ENCODE measurements around the gene NELFCD. TPM values are rescaled to one million over a fixed set of nuclear protein-coding genes. Genes with fewer than 3 reads are reported as not detected.

Gene NELFCD
- total and polyA plus RNA-seq, 4 experiments from 2014 or later = 72.6 to 93.3 (median 82.8) TPM

DNA sequence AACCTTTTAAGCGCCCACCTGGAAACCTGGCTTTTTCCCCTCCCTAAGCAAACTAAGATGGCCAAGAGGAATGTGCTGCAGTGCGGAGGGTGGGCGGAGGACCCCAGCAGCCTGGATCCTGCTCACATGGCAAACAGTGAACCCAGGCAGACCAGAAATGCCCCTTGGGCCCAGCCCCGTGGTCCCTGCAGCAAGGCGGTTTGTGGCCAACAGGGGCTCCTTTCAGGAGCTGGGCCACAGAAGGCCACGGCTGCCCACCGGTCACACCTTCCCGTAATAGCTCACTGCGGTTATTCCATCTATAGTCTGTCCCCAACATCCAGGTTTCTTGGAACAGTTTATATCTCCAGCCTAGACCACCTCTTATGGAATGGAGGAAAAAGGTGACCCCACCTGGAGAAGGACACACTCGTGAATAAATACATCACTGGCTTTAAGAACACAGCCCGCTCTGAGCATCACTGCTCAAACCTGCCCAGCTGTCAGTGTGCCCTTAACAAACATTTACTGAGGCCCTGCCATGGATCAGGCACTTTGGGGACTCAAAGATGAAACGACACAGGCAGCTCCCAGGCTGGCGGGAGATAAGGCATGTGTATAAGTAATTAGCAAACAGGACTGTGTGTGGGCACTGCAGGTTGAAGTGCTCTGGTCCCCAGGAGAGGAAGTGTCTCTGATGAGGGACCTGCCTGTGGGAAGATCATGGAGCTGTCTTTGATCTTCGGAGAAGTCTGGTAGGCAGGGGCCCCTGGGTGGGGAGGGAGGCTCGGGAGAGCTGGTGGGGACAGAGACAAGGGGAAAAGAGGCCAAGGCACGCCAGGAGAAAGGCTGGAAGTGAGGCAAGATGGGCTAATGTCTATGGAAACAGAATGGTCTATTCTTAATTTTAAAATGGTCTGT, 35.0 kb downstream of the NELFCD start:
- peak overlapping the region in 3 of 7 donors; percentile 27 to 57 (median 51) for H3K27ac Mint-ChIP-seq
- H3K4me1 Mint-ChIP-seq = peaks cover 30 to 48% (median 37%) of the 10 kb centered on the region in 4 donors
- ChIA-PET CTCF (ENCODE audit: partially characterized antibody) (no interaction called here), POLR2A (ENCODE audit: partially characterized antibody) (interaction anchor here (1.0 to 4.1 kb wide), 2 partner anchors 16 to 34 kb away, joined by 3 to 19 read pairs; partner anchors contain the start of gene ATP5F1E)
- Histone ChIP-seq H3K4me3 (ENCODE audit: low read length in 2 of 2) (no peak overlapping the region), H3K27ac (ENCODE audit: low read depth, low read length) (no peak overlapping the region), H3K9me3 (ENCODE audit: control insufficient read depth in 1 of 2, low read length in 2 of 2) (no peaks in the 10 kb centered on the region), H3K36me3 (ENCODE audit: insufficient read depth, low read length) (no peaks in the 10 kb centered on the region), H3K4me1 (ENCODE audit: insufficient read depth, low read length) (peaks cover 31% of the 10 kb centered on the region), H3K27me3 (ENCODE audit: insufficient read depth, low read length) (no peaks in the 10 kb centered on the region)
- peaks cover 0 to 5% of the 10 kb centered on the region in 2 donors for H3K36me3 Mint-ChIP-seq
- H3K4me3 Mint-ChIP-seq = peak overlapping the region in 1 of 8 donors; percentile 15
- H3K9me3 Mint-ChIP-seq = no peaks in the 10 kb centered on the region
- intact Hi-C loops (cut with micrococcal nuclease) = no loop called here
- no peaks in the 10 kb centered on the region for H3K27me3 Mint-ChIP-seq
- no peak for DNase-seq

DNA sequence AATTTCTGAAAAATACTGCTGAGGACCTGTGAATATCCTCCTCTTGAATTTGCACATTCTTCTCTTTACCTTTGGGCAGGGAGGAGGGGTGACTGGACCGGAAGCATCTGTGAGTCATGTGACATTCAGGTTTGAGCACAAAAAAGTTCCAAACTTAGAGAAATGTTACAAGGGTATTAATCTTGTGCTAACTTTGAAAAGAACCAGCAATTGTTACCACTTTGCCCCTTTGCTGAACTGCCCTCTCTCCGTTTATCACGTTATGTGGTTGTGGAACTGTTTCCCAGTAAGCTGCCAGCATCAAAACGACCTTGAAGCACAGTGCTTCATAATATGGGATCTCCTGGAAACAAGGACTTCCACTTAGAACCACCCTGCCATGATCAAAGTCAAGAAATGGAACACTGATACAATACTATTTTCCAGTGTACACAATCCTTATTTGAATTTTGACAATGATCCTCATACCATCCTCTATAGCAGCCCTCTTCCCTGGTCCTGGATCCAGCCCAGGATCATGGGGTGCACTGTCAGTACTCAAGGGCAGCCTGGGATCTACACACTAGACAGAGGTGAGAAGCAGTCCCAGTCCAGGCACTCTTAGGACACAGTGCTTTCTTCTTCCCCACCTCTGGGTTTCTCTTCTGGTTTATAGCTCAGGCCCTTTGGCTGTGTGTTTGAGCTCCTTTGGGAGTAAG, 35.9 kb downstream of the NELFCD start:
- Mint-ChIP-seq H3K9me3 (no peaks in the 10 kb centered on the region), H3K4me1 (peaks cover 25 to 43% (median 33%) of the 10 kb centered on the region in 4 donors), H3K36me3 (peaks cover 0 to 5% of the 10 kb centered on the region in 2 donors), H3K27me3 (no peaks in the 10 kb centered on the region), H3K4me3 (peak overlapping the region in 3 of 8 donors; percentile 1 to 21 (median 10)), H3K27ac (peak overlapping the region in 4 of 7 donors; percentile 0 to 60 (median 46))
- ChIA-PET POLR2A (ENCODE audit: partially characterized antibody) (interaction anchor here (4.1 kb wide), 1 partner anchor 15 kb away, joined by 19 read pairs; the partner anchor contains the start of gene ATP5F1E), CTCF (ENCODE audit: partially characterized antibody) (no interaction called here)
- no peaks in the 10 kb centered on the region for H3K27me3 ChIP-seq (ENCODE audit: insufficient read depth, low read length)
- peaks cover 31% of the 10 kb centered on the region for H3K4me1 ChIP-seq (ENCODE audit: insufficient read depth, low read length)
- H3K9me3 ChIP-seq (ENCODE audit: control insufficient read depth in 1 of 2, low read length in 2 of 2) = no peaks in the 10 kb centered on the region
- peaks cover 4% of the 10 kb centered on the region for H3K36me3 ChIP-seq (ENCODE audit: insufficient read depth, low read length)
- intact Hi-C loops (cut with micrococcal nuclease) = no loop called here
- H3K27ac ChIP-seq (ENCODE audit: low read depth, low read length) = no peak overlapping the region
- H3K4me3 ChIP-seq (ENCODE audit: low read length in 2 of 2) = no peak overlapping the region
- no peak for DNase-seq

DNA sequence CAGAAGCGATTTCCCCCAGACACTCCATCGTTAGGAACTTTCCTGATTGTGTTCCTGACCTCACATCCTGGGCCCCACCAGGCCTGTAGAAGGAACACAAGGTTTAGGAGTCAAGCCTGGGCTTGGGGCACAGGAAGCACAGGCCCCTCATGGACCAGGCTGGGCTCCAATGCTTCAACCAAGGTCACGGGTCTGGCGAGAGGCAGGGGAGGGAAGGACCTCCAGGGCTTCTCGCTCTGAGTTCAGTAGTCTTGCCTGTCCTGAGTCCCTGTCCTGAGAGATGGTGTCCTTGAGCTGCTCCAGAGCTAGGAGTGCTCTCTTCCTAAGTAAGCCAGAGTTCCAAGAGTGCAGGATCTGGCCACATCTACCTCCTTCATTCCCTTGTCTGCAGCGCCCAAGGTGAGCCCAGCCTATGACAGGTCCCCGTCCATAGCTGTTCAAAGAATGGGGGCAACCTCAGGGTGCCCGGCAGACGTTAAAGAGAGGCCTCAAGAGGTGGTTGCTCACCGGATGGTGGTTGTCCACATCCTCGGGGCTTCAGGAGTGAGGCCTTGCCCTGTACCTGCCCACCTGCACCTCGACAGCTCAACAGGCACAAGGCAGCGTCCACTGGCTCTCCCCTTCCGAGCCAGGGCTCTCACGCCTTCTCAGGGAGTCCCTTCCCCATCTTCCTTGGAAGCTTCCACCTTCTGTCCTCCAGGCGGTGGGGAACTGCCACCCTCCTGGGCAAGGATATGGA, 36.6 kb downstream of the NELFCD start:
- Mint-ChIP-seq H3K4me3 (no peak overlapping the region), H3K36me3 (peaks cover 5 to 10% of the 10 kb centered on the region in 2 donors), H3K9me3 (no peaks in the 10 kb centered on the region), H3K4me1 (peaks cover 24 to 40% (median 30%) of the 10 kb centered on the region in 4 donors), H3K27me3 (no peaks in the 10 kb centered on the region), H3K27ac (peak overlapping the region in 4 of 7 donors; percentile 19 to 60 (median 30))
- Histone ChIP-seq H3K36me3 (ENCODE audit: insufficient read depth, low read length) (peaks cover 8% of the 10 kb centered on the region), H3K4me1 (ENCODE audit: insufficient read depth, low read length) (peaks cover 31% of the 10 kb centered on the region), H3K27ac (ENCODE audit: low read depth, low read length) (no peak overlapping the region), H3K27me3 (ENCODE audit: insufficient read depth, low read length) (no peaks in the 10 kb centered on the region), H3K4me3 (ENCODE audit: low read length in 2 of 2) (no peak overlapping the region), H3K9me3 (ENCODE audit: control insufficient read depth in 1 of 2, low read length in 2 of 2) (no peaks in the 10 kb centered on the region)
- DNase-seq = no peak
- POLR2A ChIA-PET (ENCODE audit: partially characterized antibody) = interaction anchor here (4.1 kb wide), 1 partner anchor 14 kb away, joined by 19 read pairs; the partner anchor contains the start of gene ATP5F1E
- CTCF ChIA-PET (ENCODE audit: partially characterized antibody) = no interaction called here
- intact Hi-C loops (cut with micrococcal nuclease) = no loop called here

DNA sequence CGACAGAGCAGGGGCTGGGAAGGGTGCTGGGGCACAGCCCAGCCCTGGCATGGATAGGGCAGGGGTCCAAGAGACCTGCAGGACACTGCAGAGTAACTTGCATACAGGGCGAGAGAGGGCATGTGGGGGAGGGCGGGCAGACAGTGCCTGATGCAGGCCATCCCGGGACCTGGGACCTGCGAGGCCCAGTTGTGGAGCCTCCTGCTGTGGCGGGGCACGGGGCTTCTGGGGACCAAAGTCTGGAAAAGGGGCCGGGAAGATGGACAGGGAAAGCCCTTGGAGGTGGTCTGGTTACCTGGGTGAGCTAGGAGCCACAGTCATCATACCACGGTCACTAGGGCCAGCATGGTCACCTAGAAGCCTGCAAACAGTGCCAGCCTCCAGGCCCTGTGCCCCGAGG, 37.8 kb downstream of the NELFCD start:
- Histone ChIP-seq H3K36me3 (ENCODE audit: insufficient read depth, low read length) (peaks cover 20% of the 10 kb centered on the region), H3K4me3 (ENCODE audit: low read length in 2 of 2) (no peak overlapping the region), H3K4me1 (ENCODE audit: insufficient read depth, low read length) (peaks cover 24% of the 10 kb centered on the region), H3K9me3 (ENCODE audit: control insufficient read depth in 1 of 2, low read length in 2 of 2) (no peaks in the 10 kb centered on the region), H3K27ac (ENCODE audit: low read depth, low read length) (no peak overlapping the region), H3K27me3 (ENCODE audit: insufficient read depth, low read length) (no peaks in the 10 kb centered on the region)
- Mint-ChIP-seq H3K9me3 (no peaks in the 10 kb centered on the region), H3K36me3 (peaks cover 14 to 21% of the 10 kb centered on the region in 2 donors), H3K27ac (peak overlapping the region in 1 of 7 donors; percentile 13), H3K4me3 (peak overlapping the region in 1 of 8 donors; percentile 18), H3K4me1 (peaks cover 20 to 31% (median 23%) of the 10 kb centered on the region in 4 donors), H3K27me3 (no peaks in the 10 kb centered on the region)
- CTCF ChIA-PET (ENCODE audit: partially characterized antibody) = interaction anchor here (1.2 kb wide), 1 partner anchor 148 kb away, joined by 7 read pairs; no protein-coding TSS in a partner anchor
- POLR2A ChIA-PET (ENCODE audit: partially characterized antibody) = interaction anchor here (4.1 kb wide), 1 partner anchor 13 kb away, joined by 19 read pairs; the partner anchor contains the start of gene ATP5F1E
- DNase-seq = no peak
- intact Hi-C loops (cut with micrococcal nuclease) = no loop called here

DNA sequence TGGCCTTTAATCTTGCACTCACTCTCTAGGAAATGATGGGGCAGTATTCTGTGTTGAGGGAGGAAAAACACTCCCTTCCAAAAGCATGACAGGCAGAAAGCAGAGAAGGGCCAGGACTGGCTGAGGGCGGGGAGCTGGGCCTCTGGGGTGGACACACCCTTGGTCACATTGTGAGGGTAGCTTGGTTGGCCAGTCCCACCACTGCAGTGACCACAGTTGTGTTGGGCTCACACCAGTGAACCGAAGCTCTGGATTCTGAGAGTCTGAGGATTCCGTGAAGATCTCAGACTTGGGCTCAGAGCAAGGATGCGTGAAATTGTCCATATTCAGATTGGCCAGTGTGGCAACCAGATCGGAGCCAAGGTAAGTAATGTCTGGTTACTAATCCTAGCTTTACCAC, 38.2 kb downstream of the NELFCD start, which contains the start of gene TUBB1:
TSS of gene TUBB1 (plus strand) at position 213 of the 400 bp plus-strand sequence. CDS start at position 307, 94 bp downstream.
- Histone ChIP-seq H3K4me1 (ENCODE audit: insufficient read depth, low read length) (peaks cover 20% of the 10 kb centered on the region), H3K27me3 (ENCODE audit: insufficient read depth, low read length) (no peaks in the 10 kb centered on the region), H3K27ac (ENCODE audit: low read depth, low read length) (no peak within 1 kb of the TSS), H3K9me3 (ENCODE audit: control insufficient read depth in 1 of 2, low read length in 2 of 2) (no peaks in the 10 kb centered on the region), H3K36me3 (ENCODE audit: insufficient read depth, low read length) (peaks cover 24% of the 10 kb centered on the region), H3K4me3 (ENCODE audit: low read length in 2 of 2) (no peak within 1 kb of the TSS)
- Mint-ChIP-seq H3K27me3 (no peaks in the 10 kb centered on the region), H3K9me3 (no peaks in the 10 kb centered on the region), H3K4me1 (peaks cover 16 to 31% (median 19%) of the 10 kb centered on the region in 4 donors), H3K27ac (peak within 1 kb of the TSS in 1 of 7 donors; percentile 13), H3K4me3 (peak within 1 kb of the TSS in 1 of 8 donors; percentile 18), H3K36me3 (peaks cover 18 to 25% of the 10 kb centered on the region in 2 donors)
- no peak for DNase-seq
- ChIA-PET POLR2A (ENCODE audit: partially characterized antibody) (interaction anchor here (4.1 kb wide), 1 partner anchor 13 kb away, joined by 19 read pairs; the partner anchor contains the start of gene ATP5F1E), CTCF (ENCODE audit: partially characterized antibody) (interaction anchor here (1.0 to 1.2 kb wide), 2 partner anchors 13 to 149 kb away, joined by 3 to 7 read pairs; partner anchors contain the start of gene ATP5F1E)
- intact Hi-C loops (cut with micrococcal nuclease) = no loop called here

DNA sequence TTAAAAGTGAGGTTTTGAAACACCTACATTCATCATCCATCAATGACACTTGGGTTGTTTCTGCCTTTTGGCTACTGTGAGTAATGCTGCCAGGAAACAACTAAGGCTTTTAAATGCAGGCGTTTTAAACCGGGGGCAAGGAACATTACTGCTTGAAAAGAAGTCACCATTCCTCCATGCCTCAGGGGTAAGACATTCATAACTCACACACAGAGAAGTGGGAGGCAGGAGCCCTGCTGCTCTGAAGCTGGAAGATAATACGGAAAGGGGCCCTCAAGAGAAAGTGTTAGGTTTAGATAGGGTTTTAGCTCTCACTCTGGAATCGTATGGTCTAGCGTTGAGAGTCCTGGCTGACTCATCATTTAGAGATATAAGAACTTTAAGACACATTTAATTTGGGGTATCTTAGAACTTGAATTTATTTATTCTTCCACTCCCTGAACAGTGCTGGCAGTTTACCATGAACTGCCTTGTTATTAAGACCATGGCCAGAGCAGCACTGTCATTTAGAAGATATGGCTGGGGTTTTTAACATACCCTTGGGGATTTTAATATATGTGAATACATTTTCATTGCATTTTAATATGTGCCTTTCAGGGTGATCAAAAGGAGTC, 40.0 kb downstream of the NELFCD start:
- no peaks in the 10 kb centered on the region for H3K27me3 ChIP-seq (ENCODE audit: insufficient read depth, low read length)
- no peak overlapping the region for H3K27ac ChIP-seq (ENCODE audit: low read depth, low read length)
- intact Hi-C loops (cut with micrococcal nuclease) = no loop called here
- DNase-seq = no peak
- Mint-ChIP-seq H3K9me3 (no peaks in the 10 kb centered on the region), H3K4me3 (no peak overlapping the region), H3K36me3 (peaks cover 30 to 40% of the 10 kb centered on the region in 2 donors), H3K27ac (peak overlapping the region in 3 of 7 donors; percentile 15 to 32 (median 30)), H3K27me3 (no peaks in the 10 kb centered on the region), H3K4me1 (peaks cover 14 to 35% (median 21%) of the 10 kb centered on the region in 4 donors)
- CTCF ChIA-PET (ENCODE audit: partially characterized antibody) = no interaction called here
- POLR2A ChIA-PET (ENCODE audit: partially characterized antibody) = interaction anchor here (1.0 to 1.6 kb wide), 2 partner anchors 11 to 109 kb away, joined by 3 read pairs; partner anchors contain the start of gene ATP5F1E
- H3K9me3 ChIP-seq (ENCODE audit: control insufficient read depth in 1 of 2, low read length in 2 of 2) = no peaks in the 10 kb centered on the region
- no peak overlapping the region for H3K4me3 ChIP-seq (ENCODE audit: low read length in 2 of 2)
- H3K4me1 ChIP-seq (ENCODE audit: insufficient read depth, low read length) = peaks cover 11% of the 10 kb centered on the region
- H3K36me3 ChIP-seq (ENCODE audit: insufficient read depth, low read length) = peaks cover 41% of the 10 kb centered on the region

Data from CD4-positive, alpha-beta memory T cell (primary cell).